Measurements from ENCODE around the gene DROSHA.

The DROSHA gene

DNA sequence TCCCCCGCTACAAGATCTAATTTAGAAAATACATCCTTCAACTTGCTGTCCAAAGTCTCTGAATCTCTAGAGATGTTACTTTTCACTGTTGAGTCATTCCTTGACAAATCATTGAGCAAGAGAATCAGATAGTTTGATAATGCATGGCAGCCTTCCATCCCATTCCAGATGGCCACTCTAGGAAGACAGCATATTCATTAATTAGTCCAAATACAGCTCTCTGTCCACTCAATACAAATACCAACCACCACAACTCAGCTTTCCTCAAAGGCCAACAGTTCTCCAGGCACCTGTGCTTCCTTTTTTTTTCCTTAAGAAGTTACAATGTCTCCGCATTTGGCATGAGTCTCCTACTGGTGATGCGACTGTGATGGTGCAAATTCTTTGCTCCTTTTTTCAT is 72.3 kb downstream of the DROSHA start:
- DNase-seq = peak; percentile 5

DNA sequence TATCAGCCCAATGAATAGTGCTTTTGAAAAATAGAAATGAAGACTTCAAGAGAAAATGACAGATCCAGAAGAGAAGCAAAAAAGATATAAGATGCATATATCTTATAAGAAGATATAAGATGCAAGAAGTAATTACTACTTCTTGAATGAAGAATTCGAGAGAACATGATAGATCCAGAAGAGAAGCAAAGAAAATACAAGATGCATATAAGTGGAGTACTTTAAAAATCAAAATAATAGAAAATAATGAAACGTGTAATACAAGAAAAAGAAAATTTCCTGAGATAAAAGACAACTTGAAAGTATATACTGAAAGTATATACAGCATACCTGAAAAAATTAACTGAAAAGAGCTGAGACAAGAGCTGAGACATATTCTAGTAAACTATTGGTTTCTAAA is 76.7 kb downstream of the DROSHA start:
- no peak for DNase-seq

DNA sequence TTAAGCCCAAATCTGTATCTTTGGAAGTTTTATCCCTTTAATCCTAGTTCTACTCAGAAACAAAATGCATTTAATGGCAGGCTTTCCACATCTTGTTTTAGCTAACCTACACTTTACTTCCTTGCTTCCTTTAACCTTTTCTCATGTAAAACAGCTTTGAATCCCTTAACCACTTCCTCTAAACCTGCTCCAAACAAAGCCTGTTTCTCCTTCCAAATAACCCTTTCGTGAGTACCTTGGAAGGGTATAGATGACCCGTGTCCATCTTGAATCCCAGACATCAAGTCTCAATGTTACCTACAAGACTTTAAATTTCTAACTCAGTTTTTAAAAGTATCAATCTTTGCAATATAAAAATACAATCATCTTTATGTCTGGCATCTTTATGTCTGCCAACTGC is 78.4 kb downstream of the DROSHA start:
- DNase-seq = no peak

DNA sequence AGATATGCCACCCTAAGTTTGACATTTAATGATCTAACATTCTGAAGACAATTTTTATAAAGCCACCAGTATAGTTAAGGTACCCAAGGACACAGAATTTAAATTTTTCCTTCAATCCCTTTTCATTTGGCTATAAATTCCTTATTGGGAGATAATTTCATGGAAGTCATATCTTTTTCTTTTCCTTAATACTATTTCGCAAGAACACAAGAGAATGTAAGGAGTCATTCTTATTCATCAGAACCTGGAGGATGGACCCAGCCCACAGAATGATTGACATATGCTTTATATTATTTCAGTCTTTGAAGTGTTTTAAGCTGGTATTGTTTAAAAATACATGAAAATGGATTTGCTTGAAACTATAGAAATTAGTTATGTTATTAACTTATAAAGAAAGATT is 79.6 kb downstream of the DROSHA start:
- no peak for DNase-seq

DNA sequence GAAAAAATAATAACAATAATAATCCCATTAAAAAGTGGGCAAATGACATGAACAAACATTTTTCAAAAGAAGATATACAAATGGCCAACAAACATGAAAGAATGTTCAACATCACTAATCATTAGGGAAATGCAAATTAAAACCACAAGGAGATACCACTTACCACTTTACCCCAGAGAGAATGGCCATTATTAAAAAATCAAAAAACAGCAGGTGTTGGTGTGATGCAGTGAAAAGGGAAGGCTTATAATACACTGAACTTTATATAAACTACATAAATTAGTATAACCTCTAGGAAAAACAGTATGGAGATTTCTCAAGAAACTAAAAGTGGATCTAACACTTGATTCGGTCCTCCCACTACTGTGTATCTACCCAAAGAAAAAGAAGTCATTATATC is 81.9 kb downstream of the DROSHA start:
- DNase-seq = no peak

DNA sequence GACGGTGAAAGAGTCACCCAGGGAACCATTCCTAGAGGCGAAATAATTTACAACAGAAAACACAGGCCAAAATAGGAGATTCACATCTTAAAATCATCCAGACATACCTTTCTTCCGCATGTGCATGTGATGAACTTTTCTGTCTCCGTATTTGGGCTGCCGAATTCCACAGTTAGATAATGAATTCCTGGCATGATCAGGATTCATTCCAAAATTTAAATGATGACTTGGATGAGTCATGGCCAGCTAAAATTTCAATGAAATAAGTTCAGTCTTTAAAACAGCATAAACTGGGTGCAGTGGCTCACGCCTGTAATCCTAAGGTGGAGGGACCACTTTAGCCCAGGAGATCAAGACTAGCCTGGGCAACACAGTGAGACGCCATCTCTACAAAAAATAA is 82.7 kb downstream of the DROSHA start:
- peak; percentile 81 for DNase-seq

DNA sequence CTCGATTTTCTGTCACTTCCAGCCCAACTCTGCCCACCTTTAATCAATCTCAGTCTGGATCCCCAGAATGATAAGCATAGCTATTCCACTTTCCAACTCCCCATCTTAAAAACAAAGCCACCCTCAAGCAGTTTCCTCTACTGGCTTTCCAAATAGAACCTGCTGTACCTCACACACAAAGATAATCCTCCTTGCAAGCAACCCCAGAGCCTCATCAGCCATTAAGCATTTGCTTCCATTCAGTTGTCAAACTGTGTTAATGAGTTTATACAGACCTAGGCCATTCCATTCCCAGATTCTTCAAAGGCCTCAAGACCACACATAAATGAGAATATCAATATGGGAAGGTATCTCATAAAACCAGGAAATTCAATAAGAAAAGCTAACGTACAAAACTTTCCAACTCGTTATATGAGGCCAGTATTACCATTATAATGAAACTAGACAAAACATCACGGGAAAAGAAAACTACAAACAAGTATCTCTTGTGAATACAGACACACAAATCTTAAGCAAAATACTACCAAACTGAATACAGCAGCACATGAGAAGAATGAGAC is 86.8 kb downstream of the DROSHA start:
- no peak for DNase-seq

DNA sequence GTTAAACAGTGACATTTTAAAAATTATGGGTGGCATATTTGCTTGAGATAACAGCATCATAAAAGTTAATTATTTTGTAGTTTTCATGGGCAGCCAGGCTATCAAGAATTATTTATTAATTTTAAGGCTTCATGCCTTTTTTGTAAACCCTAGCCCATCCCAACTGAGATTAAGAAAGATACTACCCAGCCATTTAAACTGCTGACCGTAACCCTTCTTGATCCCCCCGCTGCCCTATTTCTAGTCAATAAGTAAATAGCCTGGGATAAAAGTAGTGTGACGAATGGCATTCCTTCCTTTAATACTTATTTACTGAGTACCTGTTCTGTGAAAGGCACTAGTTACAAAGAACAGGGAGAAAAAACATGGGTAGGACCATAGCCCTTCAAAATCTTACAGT is 88.3 kb downstream of the DROSHA start:
- DNase-seq = no peak

DNA sequence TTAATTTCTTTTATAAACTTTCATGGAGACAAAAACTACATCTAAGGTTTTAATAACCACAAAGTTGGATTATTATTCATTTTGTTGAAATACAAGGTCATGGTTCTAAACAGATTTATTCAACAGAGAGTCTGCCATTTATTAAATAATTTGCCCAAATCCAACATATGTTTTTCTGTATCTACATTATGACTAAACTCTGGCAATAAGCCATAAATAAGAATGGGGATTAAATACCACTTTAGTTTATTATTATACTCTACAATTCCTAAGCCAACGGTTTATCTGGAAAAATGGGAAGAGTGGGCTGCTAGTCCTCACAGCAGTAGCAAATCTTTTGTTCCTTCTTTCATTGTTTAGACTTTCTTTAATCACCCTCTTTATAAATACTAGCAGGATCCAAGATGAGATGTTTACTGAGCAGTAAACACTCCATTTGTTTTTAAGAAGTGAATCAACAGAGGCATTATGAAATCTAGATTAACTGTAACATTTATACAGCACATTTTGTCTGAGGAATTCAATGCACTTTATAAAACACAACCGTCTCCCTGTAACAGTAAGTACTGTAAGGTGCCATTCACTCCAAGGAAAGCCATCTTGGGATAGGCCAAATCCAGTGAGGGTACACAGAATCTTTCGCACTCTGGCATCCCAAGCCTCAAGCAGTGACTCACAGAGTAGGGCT is 89.7 kb downstream of the DROSHA start:
- DNase-seq = no peak

DNA sequence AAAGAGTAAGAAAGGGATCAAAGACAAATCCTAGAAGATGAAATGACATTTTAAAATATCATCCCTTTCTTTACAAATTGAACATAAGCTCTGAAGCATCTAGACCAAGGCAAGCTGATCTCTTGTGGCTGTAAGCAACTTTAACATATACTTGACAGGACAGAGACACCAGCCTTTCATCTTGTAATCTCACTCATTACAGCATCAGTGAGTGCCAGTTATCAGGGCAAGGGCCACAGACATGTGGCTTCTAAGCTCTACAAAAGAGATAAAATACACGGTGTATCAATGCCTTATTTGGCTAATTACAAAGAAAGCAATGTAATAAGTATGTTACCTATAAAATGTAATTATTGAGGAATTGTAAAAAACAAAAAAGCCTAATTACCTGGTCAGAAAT is 95.0 kb downstream of the DROSHA start:
- DNase-seq = no peak

DNA sequence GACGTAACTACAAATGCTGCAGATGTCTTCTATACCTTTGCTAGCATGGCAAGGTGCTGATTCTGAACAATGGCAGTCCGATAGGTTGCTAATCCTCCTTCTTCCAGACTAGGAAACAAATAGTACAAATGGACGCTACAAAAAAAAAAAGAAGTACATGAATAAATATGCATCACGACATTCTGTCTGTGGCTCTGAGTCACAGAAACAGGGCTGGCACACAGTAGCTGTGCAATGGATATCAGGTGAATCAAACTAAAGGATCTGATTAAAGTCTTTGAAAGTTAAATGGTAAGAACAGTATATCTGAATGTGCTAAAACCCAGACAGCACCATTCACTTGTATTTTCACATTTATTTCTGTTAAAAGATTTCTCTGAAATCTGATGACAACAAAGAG is 96.2 kb downstream of the DROSHA start:
- no peak for DNase-seq

DNA sequence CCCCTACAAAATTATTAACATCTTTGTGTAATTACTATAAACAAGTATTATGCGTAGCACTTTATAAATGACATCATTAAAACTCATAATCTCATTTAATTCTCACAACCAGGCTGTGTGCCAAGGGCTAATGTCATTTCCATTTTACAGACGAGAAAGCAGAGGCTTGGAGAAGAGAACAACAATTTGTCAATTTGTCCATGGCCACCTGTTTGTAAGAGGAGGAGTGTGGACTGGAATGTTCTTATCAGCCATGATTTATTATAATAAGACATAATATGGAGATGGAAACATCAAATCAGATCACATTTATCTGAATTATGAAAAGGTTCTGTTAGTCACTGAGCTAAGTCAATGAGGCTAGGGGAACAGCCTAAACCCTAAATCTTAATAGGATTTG is 97.0 kb downstream of the DROSHA start:
- DNase-seq = no peak

DNA sequence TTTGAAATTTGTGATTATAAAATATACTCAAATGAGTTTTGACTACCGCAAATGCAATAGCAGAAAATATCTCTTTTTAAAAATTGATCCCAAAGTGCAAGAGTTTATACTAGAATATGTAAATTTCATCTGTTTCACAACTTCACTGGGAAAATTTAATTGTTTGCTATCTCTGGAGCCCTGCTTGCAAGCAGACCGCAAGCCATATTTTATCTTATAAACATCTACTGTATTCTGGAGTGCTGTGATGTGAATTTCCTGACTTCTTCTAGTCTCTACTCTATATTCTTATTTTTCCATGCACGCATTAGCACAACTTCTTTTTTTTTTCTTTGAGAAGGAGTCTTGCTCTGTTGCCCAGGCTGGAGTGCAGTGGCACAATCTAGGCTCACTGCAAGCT is 98.7 kb downstream of the DROSHA start:
- no peak for DNase-seq

DNA sequence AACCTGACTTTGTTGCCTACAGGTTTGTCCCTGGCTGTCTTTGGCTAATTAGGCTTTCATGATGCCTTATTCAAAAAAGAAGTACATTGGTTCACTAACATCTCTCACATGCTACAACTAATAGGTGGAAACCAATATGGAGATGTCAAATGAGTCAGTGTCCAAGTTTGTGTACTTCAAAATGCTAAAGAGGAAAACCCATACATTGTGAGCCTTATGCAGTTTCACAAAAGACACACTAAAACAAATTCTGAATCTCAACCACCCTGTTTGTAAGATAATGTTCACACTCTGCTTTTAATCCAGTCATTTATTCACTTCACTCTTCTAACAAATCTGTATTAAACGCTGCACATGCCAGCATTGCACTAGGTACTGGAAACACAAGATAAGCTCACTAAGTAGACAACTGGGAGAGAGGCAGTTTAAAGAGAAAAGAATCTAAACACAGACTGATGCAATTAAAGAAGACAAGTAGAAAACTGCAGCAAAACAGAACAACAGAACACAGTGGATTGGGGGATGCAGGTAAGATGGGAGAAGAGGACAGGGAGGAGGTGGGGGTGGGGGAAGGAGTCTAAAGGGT is 104.1 kb downstream of the DROSHA start:
- no peak for DNase-seq

DNA sequence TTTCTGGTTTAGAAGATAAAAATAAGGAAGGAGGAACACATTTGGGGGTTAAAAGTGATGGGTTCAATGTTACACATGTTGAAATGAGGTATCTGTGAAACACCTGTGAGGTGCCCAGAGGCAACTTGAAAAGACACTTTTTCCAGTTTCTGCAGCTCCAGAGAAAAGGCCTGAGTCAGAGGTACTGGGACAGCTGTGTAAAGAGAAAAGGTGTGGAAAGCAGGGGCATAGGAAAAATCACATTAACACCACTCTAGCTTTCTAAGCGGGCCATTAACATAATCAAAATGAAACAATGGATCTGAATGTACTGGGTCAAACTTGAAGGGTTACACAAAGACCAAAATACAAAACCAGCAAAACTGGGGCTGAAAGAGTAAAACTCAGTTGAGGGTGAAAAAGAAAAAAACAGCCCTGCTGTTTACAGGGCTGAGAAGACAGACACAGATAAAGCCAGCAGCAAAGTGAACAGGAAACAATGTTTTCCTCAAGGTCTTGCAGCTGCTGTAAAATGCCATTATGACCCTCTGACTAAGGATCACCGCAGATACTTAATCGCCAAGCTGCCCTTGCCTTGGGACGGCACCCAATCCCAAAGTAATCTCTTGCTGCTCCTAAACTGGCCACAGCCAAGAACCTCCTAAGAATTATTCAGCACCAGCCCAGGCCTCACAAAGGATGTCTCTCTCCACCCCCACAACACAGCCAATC is 104.7 kb downstream of the DROSHA start:
- no peak for DNase-seq

DNA sequence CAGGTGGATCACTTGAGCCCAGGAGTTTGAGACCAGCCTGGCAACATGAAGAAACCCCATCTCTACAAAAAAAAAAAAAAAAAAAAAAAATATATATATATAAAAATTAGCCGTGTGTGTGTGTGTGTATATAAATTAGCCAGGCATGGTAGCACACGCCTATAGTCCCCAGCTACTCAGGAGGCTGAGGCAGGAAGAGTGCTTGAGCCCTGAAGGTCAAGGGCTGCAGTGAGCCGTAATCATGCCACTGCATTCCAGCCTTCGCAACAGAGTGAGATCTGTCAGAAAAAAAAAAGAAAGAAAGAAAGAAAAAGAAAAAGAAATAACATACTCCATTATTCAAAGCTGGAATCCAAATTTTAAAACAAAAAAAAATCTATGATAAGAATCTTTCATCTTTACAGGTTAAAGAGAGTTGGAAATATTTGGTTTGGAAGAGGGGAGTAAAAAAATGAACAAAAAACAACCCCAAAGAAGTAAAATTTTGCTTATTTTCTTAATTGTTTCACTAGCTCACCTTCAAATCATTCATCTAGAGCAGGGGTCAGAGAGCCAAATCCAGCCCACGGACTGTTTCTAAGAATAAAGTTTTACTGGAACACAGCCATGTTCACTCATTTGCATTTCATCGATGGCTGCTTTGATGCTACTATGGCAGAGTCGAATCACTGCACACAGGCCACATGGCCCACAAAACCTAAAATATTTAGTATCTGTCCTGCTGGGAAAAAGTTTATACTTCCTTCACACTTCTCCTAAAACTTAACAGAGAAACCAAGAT is 109.9 kb downstream of the DROSHA start:
- no peak for DNase-seq

DNA sequence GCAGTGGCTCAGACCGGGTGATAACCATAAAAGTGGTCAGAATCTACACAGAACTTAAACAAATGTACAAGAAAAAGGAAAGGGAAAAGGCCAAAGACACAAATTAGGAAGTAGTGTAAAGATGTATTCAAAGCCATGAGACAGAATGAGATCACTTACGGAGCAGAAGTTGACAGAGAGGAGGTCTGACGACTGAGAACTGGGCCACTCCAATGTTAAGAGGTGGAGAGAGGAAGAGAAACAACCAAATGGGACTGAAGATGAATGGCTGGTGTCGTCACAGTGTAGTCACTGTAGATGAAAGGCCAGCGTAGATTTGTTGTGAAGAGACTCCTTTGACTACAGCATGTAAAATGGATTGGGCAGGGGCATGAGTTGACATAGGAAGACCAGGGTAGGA is 114.4 kb downstream of the DROSHA start:
- no peak for DNase-seq

DNA sequence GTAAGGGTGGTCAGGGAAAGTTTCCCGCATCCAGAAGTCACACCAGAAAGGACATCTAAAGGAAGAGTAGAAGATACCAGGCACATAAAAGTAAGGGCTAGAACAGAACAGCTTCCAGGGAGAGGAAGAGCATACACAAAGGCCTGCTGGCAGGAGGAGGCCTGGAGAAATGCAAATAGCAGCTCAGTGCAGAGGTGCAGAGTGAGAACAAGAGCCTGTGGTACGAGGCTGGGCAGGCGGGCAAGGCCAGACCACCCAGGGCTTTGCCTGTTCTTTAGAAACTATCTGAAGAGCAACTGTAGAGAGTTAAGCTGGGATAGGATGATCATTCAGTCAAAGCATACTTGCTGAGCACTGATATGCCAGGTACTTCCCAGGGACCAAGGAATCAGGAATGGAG is 115.3 kb downstream of the DROSHA start:
- no peak for DNase-seq

DNA sequence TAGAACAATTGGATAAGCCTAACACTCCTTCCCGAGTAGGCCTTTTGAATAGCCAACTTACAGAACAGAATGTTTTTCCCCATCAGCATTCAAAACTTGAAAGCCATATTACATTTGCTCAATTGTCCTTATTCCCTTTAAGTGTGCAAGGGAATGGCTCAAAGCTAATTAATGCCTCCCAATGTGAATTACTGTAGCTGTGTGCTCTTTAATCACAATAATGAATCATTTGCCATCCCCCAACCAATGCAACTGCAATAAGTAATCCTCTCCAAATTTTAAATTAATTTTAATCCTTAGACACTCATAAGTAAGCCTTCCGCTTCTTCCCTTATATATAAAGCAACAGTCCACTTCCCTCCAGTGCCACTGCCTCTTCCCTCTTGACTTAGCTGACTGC is 115.9 kb downstream of the DROSHA start:
- no peak for DNase-seq

DNA sequence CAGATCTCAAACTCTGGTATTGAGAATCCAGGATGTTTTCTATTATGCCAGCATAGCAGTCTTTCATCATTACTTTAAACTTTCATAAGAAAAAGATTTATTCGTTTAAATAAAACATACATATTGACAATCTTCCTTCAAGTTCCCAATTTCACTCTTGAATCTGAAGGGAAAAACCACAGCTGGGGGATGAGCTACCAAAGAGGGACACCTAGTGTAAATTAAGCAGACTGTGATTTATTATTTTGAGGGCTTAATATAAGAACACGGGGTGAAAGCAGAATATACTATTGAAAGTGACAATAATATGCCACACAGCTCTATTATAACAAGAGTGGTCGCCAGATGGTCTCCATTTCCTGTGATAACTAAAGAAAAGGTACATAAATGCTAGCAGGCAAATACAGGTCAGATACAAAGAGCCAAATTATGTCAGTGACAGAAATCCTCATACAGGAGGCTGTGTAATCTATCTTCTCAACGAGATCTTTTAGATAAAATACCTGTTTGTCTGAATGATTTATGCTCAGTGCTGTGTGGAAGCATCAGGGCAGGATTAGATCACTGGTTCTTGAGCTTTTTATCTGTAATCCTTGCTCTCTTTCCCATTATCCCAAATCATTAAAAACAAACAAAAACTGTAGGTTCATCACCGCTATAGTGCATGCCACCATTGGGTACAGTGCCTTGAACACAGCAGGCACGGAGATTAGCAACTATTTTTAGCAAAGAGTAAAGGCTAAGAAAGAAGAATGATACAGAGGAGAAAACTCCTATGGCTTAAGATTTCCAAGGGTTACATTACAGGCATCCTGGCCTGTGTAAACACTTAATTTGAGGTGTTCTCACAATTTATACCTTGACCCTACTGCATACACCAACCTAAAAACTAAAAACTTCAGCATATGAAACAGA is 116.6 kb downstream of the DROSHA start:
- peak; percentile 18 for DNase-seq

DNA sequence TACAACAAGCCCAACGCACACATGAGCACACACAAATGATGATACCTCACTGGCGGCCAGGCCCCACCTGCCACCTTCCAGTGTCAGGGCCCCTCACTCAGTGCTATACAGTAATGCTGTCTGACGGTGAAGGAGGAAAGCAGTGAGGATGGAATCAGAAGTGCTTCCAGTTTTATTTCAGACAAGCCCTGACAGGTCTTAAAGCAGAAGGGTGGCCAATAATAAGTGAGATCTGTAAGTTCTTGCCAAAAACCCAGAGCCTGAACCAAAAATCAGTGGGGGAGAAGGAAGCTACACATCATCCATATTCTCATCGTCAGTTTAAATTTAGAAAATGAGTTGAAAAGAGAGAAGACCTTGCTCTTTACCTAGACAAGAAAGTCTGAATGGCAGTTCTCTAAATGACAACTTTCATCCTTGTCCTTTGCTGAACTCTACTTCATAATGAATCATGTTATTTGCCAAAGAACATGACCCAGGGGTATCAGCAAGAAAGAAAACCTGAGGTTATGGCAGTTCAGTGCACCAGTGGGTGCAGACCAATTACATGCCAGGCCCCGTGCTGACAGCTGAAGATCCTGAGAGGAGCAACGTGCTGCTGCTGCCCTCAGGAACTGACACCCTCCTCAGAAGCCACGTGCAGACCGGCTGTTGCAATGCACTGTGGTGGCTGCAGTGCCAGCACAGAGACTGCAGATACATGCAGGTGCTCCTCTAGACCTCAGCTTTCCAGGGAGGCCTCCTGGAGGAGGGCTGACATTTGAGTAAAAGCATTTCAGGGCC is 118.7 kb downstream of the DROSHA start:
- DNase-seq = no peak
